ENCODE data around the gene GPER1. TPM values are rescaled to one million over a fixed set of nuclear protein-coding genes. Genes with fewer than 3 reads are reported as not detected.

GPER1 gene
- total RNA-seq, 1 donor from 2014 or later: 0.08 TPM

DNA sequence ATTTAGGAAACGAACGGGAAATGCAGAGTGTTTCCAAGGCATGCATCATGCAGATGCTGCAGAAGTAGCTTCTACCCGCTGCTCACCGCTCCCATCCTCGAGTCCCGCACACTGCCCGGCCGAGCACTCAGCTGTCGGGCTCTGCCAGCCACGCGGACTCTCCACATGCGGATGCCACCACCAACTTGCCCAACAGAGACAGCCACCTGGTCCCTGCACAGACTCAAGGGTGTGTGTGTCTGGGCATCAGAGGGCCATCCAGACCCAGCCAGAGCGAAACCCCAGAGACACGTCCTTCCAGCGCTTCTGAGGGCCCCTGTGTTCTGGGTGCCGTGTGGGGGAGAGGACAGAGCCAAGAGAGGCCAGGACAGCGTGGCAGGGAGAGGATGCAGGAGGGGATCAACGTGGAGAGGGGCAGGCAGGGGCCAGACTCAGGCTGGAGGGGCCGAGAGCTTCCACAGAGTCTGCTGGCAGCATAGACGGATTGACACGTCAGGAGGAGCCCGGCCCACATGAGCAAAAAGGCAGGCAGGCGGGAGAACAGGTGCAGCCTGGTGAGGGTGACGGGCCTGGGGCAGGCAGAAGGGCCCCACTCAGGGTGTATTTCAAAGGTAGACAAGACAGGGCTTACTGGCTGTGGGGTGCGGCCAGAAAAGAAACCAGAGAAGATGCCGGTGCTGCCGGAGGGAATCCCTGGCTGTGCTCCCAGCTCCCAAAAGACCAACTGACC is 18.3 kb downstream of the GPER1 start:
- Histone ChIP-seq H3K4me3 (ENCODE audit: low read depth, low read length) (no peak overlapping the region), H3K36me3 (ENCODE audit: control insufficient read depth, insufficient read depth, low read length) (no peaks in the 10 kb centered on the region), H3K27me3 (ENCODE audit: control insufficient read depth, insufficient read depth, low read length) (peaks cover 2% of the 10 kb centered on the region)
- TF ChIP-seq, protein P1, sequence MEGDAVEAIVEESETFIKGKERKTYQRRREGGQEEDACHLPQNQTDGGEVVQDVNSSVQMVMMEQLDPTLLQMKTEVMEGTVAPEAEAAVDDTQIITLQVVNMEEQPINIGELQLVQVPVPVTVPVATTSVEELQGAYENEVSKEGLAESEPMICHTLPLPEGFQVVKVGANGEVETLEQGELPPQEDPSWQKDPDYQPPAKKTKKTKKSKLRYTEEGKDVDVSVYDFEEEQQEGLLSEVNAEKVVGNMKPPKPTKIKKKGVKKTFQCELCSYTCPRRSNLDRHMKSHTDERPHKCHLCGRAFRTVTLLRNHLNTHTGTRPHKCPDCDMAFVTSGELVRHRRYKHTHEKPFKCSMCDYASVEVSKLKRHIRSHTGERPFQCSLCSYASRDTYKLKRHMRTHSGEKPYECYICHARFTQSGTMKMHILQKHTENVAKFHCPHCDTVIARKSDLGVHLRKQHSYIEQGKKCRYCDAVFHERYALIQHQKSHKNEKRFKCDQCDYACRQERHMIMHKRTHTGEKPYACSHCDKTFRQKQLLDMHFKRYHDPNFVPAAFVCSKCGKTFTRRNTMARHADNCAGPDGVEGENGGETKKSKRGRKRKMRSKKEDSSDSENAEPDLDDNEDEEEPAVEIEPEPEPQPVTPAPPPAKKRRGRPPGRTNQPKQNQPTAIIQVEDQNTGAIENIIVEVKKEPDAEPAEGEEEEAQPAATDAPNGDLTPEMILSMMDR (IDR thresholded peaks at IDR 0.05; ENCODE audit: insufficient read depth, low read length, poor library complexity, severe bottlenecking): no peak
- DNase-seq (ENCODE audit: low read depth): no peak

DNA sequence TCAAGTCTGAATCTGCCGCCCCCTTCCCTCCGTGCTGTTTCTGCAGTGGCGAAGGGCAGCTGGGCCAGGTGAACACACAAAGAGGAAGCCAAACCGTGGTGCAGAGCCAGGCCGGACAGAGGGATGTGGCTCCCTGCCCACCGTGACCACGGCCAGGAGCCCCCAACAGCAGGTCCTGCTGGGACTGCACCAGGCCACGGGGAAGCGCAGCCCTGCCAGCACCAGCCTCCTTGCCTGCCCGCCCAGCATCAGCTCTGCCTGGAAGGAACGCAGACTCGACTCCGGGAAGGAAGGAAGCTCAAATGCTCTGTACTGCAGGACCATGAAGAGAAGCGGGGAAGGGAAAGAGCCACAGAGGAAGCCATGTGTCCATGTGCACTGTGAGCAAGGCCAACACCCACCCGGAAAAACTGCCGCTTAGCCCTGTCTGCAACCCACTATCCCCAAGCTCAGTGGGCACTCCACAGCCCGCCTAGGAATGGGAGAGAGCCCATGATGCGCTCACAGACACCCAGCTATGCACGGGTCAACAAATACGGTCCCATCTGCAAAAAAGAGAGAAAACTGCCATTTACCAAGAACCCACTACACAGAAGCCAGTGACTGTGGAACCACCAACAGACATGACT is 19.0 kb downstream of the GPER1 start:
- DNase-seq (ENCODE audit: low read depth): no peak
- no peak overlapping the region for H3K4me3 ChIP-seq (ENCODE audit: low read depth, low read length)

DNA sequence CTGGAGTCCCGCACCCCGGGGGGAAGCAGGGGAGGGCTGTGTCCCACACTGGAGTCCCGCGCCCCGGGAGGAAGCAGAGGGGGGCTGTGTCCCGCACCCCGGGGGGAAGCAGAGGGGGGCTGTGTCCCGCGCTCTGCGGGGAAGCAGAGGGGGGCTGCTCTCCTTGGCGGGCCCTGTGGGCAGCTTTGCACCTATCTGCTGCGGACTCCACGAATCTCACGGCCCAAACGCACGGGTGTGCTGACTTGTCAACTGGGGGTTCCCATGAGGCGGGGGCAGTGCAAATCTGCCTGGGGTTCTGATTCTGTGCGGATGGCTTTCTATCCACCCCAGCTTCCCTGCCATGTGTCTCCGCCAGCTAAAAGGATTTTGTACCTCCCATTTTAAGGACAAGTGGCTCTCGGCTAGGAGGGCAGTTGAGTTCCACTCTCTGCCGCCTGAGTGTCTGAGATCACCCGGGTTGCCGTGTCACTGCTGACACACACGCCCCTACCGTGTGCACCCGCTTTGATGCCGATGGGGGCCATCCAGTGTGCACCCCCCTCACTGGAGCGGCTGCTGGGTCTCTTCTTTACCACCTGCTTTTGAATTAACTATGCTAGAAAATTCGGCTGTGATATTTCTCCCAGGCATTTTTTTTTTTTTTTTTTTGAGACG is 20.5 kb downstream of the GPER1 start:
- no peak for DNase-seq (ENCODE audit: low read depth)
- H3K27me3 ChIP-seq (ENCODE audit: control insufficient read depth, insufficient read depth, low read length): peaks cover 2% of the 10 kb centered on the region
- H3K36me3 ChIP-seq (ENCODE audit: control insufficient read depth, insufficient read depth, low read length): no peaks in the 10 kb centered on the region
- TF ChIP-seq, protein P1 (IDR thresholded peaks at IDR 0.05; ENCODE audit: insufficient read depth, low read length, poor library complexity, severe bottlenecking): no peak
- no peak overlapping the region for H3K4me3 ChIP-seq (ENCODE audit: low read depth, low read length)

More for the DNA sequence above, 19.0 kb downstream of the GPER1 start:
- Histone ChIP-seq H3K36me3 (ENCODE audit: control insufficient read depth, insufficient read depth, low read length) (no peaks in the 10 kb centered on the region), H3K27me3 (ENCODE audit: control insufficient read depth, insufficient read depth, low read length) (peaks cover 2% of the 10 kb centered on the region)
- TF ChIP-seq, protein P1 (IDR thresholded peaks at IDR 0.05; ENCODE audit: insufficient read depth, low read length, poor library complexity, severe bottlenecking): no peak

DNA sequence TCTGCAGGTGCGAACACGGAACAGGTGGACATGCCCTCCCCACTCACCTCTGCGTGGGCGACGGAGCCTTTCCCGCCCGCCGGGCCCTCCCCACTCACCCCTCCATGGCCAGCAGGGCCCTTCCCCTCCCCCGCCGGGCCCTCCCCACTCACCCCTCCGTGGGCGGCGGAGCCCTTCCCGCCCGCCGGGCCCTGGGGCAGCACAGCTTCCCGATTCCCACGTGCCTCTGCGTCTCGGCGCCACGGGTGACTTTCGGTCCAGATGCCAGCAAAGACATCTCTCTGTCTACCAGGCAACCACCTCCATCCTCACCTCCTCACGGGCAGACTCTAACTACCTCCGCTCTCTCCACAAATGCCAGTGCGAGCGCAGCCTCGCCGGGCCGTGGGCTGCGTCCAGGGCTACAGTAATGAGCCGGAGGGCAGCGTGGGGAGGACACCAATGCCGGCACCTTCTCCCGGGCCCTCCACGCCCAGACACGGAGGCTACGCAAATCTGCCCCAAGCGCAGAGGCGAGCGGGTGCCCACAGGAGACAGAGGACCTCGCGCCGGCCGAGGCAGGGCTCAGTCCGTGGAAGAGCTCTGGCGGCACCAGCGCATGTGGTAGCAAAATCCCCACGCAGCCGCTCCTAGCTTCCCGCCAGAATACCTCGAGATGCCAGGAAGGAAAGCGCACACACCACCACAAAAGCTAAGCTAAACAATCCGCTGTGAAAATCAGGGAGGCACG is 21.8 kb downstream of the GPER1 start:
- Histone ChIP-seq H3K4me3 (ENCODE audit: low read depth, low read length) (no peak overlapping the region), H3K27me3 (ENCODE audit: control insufficient read depth, insufficient read depth, low read length) (peaks cover 2% of the 10 kb centered on the region), H3K36me3 (ENCODE audit: control insufficient read depth, insufficient read depth, low read length) (no peaks in the 10 kb centered on the region)
- TF ChIP-seq, protein P1 (IDR thresholded peaks at IDR 0.05; ENCODE audit: insufficient read depth, low read length, poor library complexity, severe bottlenecking): no peak
- no peak for DNase-seq (ENCODE audit: low read depth)

DNA sequence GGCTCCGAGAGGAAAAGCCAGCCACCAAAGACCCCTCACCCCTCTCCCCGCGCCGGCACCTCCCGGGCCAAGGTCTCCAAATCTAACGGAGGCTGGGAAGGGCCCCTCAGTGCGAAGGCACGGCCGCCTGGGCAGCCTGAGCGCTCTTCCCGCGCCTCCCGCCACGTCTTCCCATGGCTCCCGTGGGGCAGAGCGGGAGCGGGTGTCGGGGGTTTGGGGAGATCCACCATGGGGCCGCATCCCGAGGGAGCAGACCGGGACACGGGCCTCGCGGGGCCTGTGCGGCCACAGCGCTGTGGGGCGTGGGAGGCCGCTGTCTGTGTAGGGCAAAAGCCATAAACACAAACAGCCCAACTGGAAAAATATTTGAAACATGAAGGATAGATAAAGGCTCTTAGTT is 22.4 kb downstream of the GPER1 start:
- peaks cover 2% of the 10 kb centered on the region for H3K27me3 ChIP-seq (ENCODE audit: control insufficient read depth, insufficient read depth, low read length)
- TF ChIP-seq, protein P1 (IDR thresholded peaks at IDR 0.05; ENCODE audit: insufficient read depth, low read length, poor library complexity, severe bottlenecking): no peak
- no peak overlapping the region for H3K4me3 ChIP-seq (ENCODE audit: low read depth, low read length)
- no peak for DNase-seq (ENCODE audit: low read depth)
- no peaks in the 10 kb centered on the region for H3K36me3 ChIP-seq (ENCODE audit: control insufficient read depth, insufficient read depth, low read length)
